Upper lobe of left lung (tissue), 4 donors: ENCODE results near the gene RNU1-1.
"Not testable (repeated sequence)": the region's sequence is repeated elsewhere in the genome, so short reads cannot be mapped to it uniquely, and the experiment has no call there.

ENCODE experiments used
- EP300 ChIP-seq, 4 donors: sonication (generic); formaldehyde crosslinking; IDR thresholded peaks; one replicate each; pipeline ENCODE4 v1.5.1; 2017; ENCODE audit warnings: antibody characterized with exemption in 4 of 4, control low read depth in 2 of 4
- POLR2A ChIP-seq, 4 donors: fragments of 450-650 bp; IDR thresholded peaks; one replicate each; pipeline ENCODE4 v1.5.1; 2016 to 2017; ENCODE audit warnings: antibody characterized with exemption in 4 of 4, mild to moderate bottlenecking in 2 of 4
- POLR2AphosphoS5 ChIP-seq, 2 donors: sonication (generic); formaldehyde crosslinking; IDR thresholded peaks; one replicate each; pipeline ENCODE4 v1.5.1; 2017; ENCODE audit warnings: antibody characterized with exemption in 2 of 2
- TF ChIP-seq, protein P1 (sequence below), 6 experiments: fragments of 450-650 bp in 4 of 6; fragments of 200-600 bp in 2 of 6; sonication (generic) in 2 of 6; IDR thresholded peaks; one replicate each; pipeline ENCODE4 v1.5.1; 2016 to 2019; ENCODE audit warnings: antibody characterized with exemption in 6 of 6

DNA sequence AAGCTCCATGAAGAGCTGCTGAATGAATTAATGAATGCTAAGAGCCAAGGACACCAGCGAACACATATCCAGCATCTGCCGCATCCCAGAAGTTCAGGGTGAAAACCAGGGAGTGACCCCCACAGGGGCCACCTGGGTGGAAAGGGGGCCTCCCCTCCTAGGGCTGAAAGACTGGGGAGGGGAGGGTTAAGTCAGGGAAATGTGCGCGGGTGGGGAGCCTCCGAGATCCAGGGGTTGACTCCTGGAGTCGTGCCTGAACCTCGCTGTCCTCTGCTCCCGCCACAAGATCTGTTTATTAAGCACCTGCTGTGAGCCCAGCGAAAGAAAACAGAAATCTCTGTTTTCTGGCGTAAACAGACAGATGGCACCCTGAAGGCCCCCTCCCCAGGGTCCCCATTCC lies 16.0 kb downstream of the RNU1-1 start:
- TF ChIP-seq, protein P1, sequence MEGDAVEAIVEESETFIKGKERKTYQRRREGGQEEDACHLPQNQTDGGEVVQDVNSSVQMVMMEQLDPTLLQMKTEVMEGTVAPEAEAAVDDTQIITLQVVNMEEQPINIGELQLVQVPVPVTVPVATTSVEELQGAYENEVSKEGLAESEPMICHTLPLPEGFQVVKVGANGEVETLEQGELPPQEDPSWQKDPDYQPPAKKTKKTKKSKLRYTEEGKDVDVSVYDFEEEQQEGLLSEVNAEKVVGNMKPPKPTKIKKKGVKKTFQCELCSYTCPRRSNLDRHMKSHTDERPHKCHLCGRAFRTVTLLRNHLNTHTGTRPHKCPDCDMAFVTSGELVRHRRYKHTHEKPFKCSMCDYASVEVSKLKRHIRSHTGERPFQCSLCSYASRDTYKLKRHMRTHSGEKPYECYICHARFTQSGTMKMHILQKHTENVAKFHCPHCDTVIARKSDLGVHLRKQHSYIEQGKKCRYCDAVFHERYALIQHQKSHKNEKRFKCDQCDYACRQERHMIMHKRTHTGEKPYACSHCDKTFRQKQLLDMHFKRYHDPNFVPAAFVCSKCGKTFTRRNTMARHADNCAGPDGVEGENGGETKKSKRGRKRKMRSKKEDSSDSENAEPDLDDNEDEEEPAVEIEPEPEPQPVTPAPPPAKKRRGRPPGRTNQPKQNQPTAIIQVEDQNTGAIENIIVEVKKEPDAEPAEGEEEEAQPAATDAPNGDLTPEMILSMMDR (IDR thresholded peaks at IDR 0.05): not testable (repeated sequence)
- TF ChIP-seq EP300, POLR2A, POLR2AphosphoS5 (IDR thresholded peaks at IDR 0.05): not testable (repeated sequence)
